Measurements from ENCODE around the gene TANGO6.

TANGO6 gene

DNA sequence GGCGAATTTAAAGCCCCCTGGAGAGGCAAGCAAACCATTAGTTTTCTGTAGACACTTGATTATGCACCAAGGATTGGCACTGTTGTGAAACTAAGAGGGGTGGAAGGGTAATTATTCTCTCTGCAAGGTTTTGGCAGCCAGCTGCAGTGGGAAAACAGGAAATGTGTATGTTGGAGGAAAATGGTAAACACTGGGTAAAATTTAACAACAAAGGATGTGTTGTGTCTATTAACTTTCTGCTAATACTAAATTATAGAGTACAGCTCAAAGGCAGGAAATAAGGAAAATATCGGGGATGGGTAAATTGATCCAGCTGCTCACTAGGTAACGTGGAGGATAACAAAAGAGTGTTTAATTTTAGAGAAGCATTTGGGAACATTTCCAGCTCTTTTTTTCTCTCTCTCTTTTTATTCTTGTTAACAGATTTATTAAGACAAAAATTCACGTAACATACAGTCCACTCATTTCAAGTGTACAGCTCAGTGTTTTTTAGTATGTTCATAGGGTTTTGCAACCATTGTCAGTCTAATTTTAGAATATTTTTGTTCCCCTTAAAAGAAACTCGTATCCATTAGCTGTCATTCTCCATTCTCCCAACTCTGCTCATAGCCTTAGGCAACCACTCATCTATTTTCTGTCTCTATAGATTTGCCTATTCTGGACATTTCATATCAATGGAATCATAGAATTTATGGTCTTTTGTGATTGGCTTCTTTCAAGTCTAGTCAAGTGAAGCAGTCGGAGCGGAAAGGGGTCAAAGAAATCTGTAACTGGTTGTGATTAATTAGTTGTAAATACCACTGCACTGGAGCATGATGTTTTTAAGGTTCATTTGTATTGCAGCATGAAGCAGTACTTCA lies 41.8 kb downstream of the TANGO6 start:
- Histone ChIP-seq H2BK120ac (ENCODE audit: low read depth, low read length) (no peak overlapping the region), H3K79me1 (replicated peaks; ENCODE audit: low read length, poor library complexity, severe bottlenecking) (peaks cover 1% of the 10 kb centered on the region), H3K18ac (ENCODE audit: low read depth in 1 of 2, low read length in 2 of 2) (no peak overlapping the region), H2BK5ac (ENCODE audit: low read depth, low read length, poor library complexity, severe bottlenecking) (no peak overlapping the region), H4K91ac (ENCODE audit: low read length) (no peak overlapping the region), H3K4ac (ENCODE audit: low read depth in 1 of 2, low read length in 2 of 2) (no peak overlapping the region), H2AFZ (ENCODE audit: low read depth, low read length) (no peak overlapping the region), H3K4me3 (ENCODE audit: insufficient read depth in 1 of 2, low read depth in 1 of 2, low read length in 2 of 2) (no peak overlapping the region), H3K23ac (ENCODE audit: low read length in 2 of 2) (no peak overlapping the region), H3K27me3 (ENCODE audit: control insufficient read depth in 1 of 2, insufficient read depth in 1 of 2, low read length in 2 of 2) (no peaks in the 10 kb centered on the region), H3K4me1 (ENCODE audit: control insufficient read depth, insufficient read depth, low read depth, low read length) (no peaks in the 10 kb centered on the region), H3K14ac (ENCODE audit: low read length in 2 of 2) (no peak overlapping the region), H2BK15ac (ENCODE audit: low read depth, poor library complexity, severe bottlenecking) (no peak overlapping the region), H3K9ac (ENCODE audit: low read length) (no peak overlapping the region), H3K4me2 (ENCODE audit: low read length, poor library complexity, severe bottlenecking) (no peak overlapping the region), H2AK5ac (ENCODE audit: low read length, severe bottlenecking) (no peak overlapping the region), H3K36me3 (ENCODE audit: control insufficient read depth in 1 of 2, insufficient read depth in 2 of 2, low read depth in 1 of 2, low read length in 2 of 2) (peaks cover 12 to 26% of the 10 kb centered on the region in 2 experiments), H2BK12ac (ENCODE audit: low read length in 2 of 2) (no peak overlapping the region), H4K8ac (ENCODE audit: low read length) (no peak overlapping the region), H3K27ac (ENCODE audit: low read length, poor library complexity, severe bottlenecking) (no peak overlapping the region), H3K9me3 (ENCODE audit: control insufficient read depth, low read length) (no peaks in the 10 kb centered on the region)
- DNase-seq: no peak
- WGBS: 79% methylated on average over 6 of the region's 7 CpGs

DNA sequence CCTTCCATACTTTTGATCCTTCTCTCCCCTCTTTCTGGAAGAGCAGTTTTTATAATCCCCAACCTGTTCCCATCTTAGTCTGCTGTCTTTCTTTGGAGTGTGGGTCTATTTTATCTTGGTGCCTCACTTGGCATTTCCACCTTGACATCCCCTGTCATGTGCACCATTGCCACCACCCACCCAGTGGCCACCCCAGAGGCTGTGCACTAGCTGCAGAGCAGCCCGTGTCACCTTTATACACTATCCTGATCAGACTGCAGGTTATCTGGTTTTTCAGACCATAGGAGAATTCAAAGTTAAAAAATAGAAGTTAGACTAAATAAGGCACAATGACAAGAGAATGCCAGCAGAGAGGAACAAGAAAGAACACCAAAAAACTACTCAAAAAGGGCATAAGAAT lies 43.8 kb downstream of the TANGO6 start:
- no peak overlapping the region for H3K18ac ChIP-seq (ENCODE audit: low read depth in 1 of 2, low read length in 2 of 2)
- H2AK5ac ChIP-seq (ENCODE audit: low read length, severe bottlenecking): no peak overlapping the region
- H3K27me3 ChIP-seq (ENCODE audit: control insufficient read depth in 1 of 2, insufficient read depth in 1 of 2, low read length in 2 of 2): no peaks in the 10 kb centered on the region
- no peaks in the 10 kb centered on the region for H3K9me3 ChIP-seq (ENCODE audit: control insufficient read depth, low read length)
- no peak overlapping the region for H4K8ac ChIP-seq (ENCODE audit: low read length)
- H3K27ac ChIP-seq (ENCODE audit: low read length, poor library complexity, severe bottlenecking): no peak overlapping the region
- no peak overlapping the region for H2BK12ac ChIP-seq (ENCODE audit: low read length in 2 of 2)
- H2AFZ ChIP-seq (ENCODE audit: low read depth, low read length): no peak overlapping the region
- no peak overlapping the region for H3K4me3 ChIP-seq (ENCODE audit: insufficient read depth in 1 of 2, low read depth in 1 of 2, low read length in 2 of 2)
- DNase-seq: no peak
- H3K14ac ChIP-seq (ENCODE audit: low read length in 2 of 2): no peak overlapping the region
- no peak overlapping the region for H2BK120ac ChIP-seq (ENCODE audit: low read depth, low read length)
- H3K23ac ChIP-seq (ENCODE audit: low read length in 2 of 2): no peak overlapping the region
- no peak overlapping the region for H3K4me2 ChIP-seq (ENCODE audit: low read length, poor library complexity, severe bottlenecking)
- H2BK15ac ChIP-seq (ENCODE audit: low read depth, poor library complexity, severe bottlenecking): no peak overlapping the region
- no peaks in the 10 kb centered on the region for H3K4me1 ChIP-seq (ENCODE audit: control insufficient read depth, insufficient read depth, low read depth, low read length)
- H3K36me3 ChIP-seq (ENCODE audit: control insufficient read depth in 1 of 2, insufficient read depth in 2 of 2, low read depth in 1 of 2, low read length in 2 of 2): peaks cover 8 to 17% of the 10 kb centered on the region in 2 experiments
- H3K4ac ChIP-seq (ENCODE audit: low read depth in 1 of 2, low read length in 2 of 2): no peak overlapping the region
- no peak overlapping the region for H4K91ac ChIP-seq (ENCODE audit: low read length)
- H2BK5ac ChIP-seq (ENCODE audit: low read depth, low read length, poor library complexity, severe bottlenecking): no peak overlapping the region
- H3K9ac ChIP-seq (ENCODE audit: low read length): no peak overlapping the region
- no CpG with 5 or more reads among the region's 1 CpG for WGBS
- H3K79me1 ChIP-seq (replicated peaks; ENCODE audit: low read length, poor library complexity, severe bottlenecking): peaks cover 2% of the 10 kb centered on the region

DNA sequence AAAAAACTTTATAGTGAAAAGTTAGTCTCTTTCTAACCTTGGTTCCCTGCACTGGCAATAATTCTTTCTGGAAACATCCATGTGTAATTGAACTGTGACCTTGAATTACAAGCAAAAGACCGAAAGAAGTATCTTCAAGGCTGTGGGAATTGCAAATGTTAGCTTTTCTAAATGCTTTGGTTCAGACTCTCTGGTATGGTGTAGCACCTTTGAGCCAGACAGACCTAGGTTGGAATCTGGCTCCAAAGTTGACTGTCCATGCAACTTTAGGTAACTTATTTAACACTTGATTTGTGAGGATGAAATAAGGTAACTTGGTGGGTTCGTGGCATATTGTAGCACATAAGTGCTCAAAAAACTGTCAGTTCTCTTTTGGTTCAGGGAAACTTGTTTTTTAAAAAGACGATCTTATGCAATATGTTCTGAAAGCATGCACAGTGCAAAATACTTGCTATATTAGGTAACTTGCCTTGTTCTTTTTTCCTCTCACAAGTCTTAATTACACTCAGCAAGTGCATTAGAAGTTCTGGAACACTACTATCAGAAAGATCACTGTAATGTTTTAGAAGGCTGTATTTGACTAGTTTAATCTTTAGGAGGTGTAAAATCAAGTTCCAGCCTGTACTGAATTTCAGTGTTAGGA lies 46.3 kb downstream of the TANGO6 start:
- no peak overlapping the region for H2BK15ac ChIP-seq (ENCODE audit: low read depth, poor library complexity, severe bottlenecking)
- H3K4ac ChIP-seq (ENCODE audit: low read depth in 1 of 2, low read length in 2 of 2): no peak overlapping the region
- no peak overlapping the region for H3K4me3 ChIP-seq (ENCODE audit: insufficient read depth in 1 of 2, low read depth in 1 of 2, low read length in 2 of 2)
- WGBS: 87% methylated on average over 3 of the region's 3 CpGs
- H3K9me3 ChIP-seq (ENCODE audit: control insufficient read depth, low read length): no peaks in the 10 kb centered on the region
- no peak overlapping the region for H2BK5ac ChIP-seq (ENCODE audit: low read depth, low read length, poor library complexity, severe bottlenecking)
- no peak for DNase-seq
- no peak overlapping the region for H3K9ac ChIP-seq (ENCODE audit: low read length)
- no peak overlapping the region for H3K18ac ChIP-seq (ENCODE audit: low read depth in 1 of 2, low read length in 2 of 2)
- no peak overlapping the region for H4K91ac ChIP-seq (ENCODE audit: low read length)
- H3K23ac ChIP-seq (ENCODE audit: low read length in 2 of 2): no peak overlapping the region
- no peak overlapping the region for H3K27ac ChIP-seq (ENCODE audit: low read length, poor library complexity, severe bottlenecking)
- no peak overlapping the region for H4K8ac ChIP-seq (ENCODE audit: low read length)
- no peak overlapping the region for H2BK120ac ChIP-seq (ENCODE audit: low read depth, low read length)
- H3K36me3 ChIP-seq (ENCODE audit: control insufficient read depth in 1 of 2, insufficient read depth in 2 of 2, low read depth in 1 of 2, low read length in 2 of 2): peaks cover 3 to 13% of the 10 kb centered on the region in 2 experiments
- H2AK5ac ChIP-seq (ENCODE audit: low read length, severe bottlenecking): no peak overlapping the region
- no peak overlapping the region for H2AFZ ChIP-seq (ENCODE audit: low read depth, low read length)
- no peaks in the 10 kb centered on the region for H3K4me1 ChIP-seq (ENCODE audit: control insufficient read depth, insufficient read depth, low read depth, low read length)
- no peak overlapping the region for H2BK12ac ChIP-seq (ENCODE audit: low read length in 2 of 2)
- no peaks in the 10 kb centered on the region for H3K27me3 ChIP-seq (ENCODE audit: control insufficient read depth in 1 of 2, insufficient read depth in 1 of 2, low read length in 2 of 2)
- H3K4me2 ChIP-seq (ENCODE audit: low read length, poor library complexity, severe bottlenecking): no peak overlapping the region
- peaks cover 6% of the 10 kb centered on the region for H3K79me1 ChIP-seq (replicated peaks; ENCODE audit: low read length, poor library complexity, severe bottlenecking)
- no peak overlapping the region for H3K14ac ChIP-seq (ENCODE audit: low read length in 2 of 2)

DNA sequence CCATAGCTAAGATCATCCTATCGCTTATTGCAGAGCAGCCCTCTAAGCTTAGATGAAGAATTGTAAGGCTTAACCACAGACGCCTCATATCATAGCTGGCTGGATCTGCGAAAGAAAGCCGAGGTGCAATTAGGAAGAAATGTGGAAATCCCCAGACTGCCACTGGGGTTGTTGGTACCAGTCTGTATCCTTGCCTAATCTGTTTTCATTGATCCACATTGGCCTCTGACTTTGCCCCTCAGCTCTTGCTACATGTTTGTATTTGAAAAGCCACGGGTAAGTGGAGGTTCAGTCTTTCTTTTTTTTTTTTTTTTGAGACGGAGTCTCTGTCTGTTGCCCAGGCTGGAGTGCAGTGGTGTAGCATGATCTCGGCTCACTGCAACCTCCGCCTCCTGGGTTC lies 48.9 kb downstream of the TANGO6 start:
- H3K79me1 ChIP-seq (replicated peaks; ENCODE audit: low read length, poor library complexity, severe bottlenecking): peaks cover 7% of the 10 kb centered on the region
- H3K9ac ChIP-seq (ENCODE audit: low read length): no peak overlapping the region
- H3K27me3 ChIP-seq (ENCODE audit: control insufficient read depth in 1 of 2, insufficient read depth in 1 of 2, low read length in 2 of 2): no peaks in the 10 kb centered on the region
- no peak overlapping the region for H3K14ac ChIP-seq (ENCODE audit: low read length in 2 of 2)
- no peak overlapping the region for H2AFZ ChIP-seq (ENCODE audit: low read depth, low read length)
- H3K23ac ChIP-seq (ENCODE audit: low read length in 2 of 2): no peak overlapping the region
- no peak overlapping the region for H3K4me3 ChIP-seq (ENCODE audit: insufficient read depth in 1 of 2, low read depth in 1 of 2, low read length in 2 of 2)
- no peaks in the 10 kb centered on the region for H3K4me1 ChIP-seq (ENCODE audit: control insufficient read depth, insufficient read depth, low read depth, low read length)
- no peak overlapping the region for H2BK15ac ChIP-seq (ENCODE audit: low read depth, poor library complexity, severe bottlenecking)
- no peak overlapping the region for H2BK5ac ChIP-seq (ENCODE audit: low read depth, low read length, poor library complexity, severe bottlenecking)
- H4K8ac ChIP-seq (ENCODE audit: low read length): no peak overlapping the region
- H4K91ac ChIP-seq (ENCODE audit: low read length): no peak overlapping the region
- no peak overlapping the region for H3K4me2 ChIP-seq (ENCODE audit: low read length, poor library complexity, severe bottlenecking)
- H3K4ac ChIP-seq (ENCODE audit: low read depth in 1 of 2, low read length in 2 of 2): no peak overlapping the region
- H3K18ac ChIP-seq (ENCODE audit: low read depth in 1 of 2, low read length in 2 of 2): no peak overlapping the region
- no peak overlapping the region for H2BK12ac ChIP-seq (ENCODE audit: low read length in 2 of 2)
- DNase-seq: no peak
- no peak overlapping the region for H2AK5ac ChIP-seq (ENCODE audit: low read length, severe bottlenecking)
- no peak overlapping the region for H3K27ac ChIP-seq (ENCODE audit: low read length, poor library complexity, severe bottlenecking)
- no peaks in the 10 kb centered on the region for H3K9me3 ChIP-seq (ENCODE audit: control insufficient read depth, low read length)
- peaks cover 3 to 8% of the 10 kb centered on the region in 2 experiments for H3K36me3 ChIP-seq (ENCODE audit: control insufficient read depth in 1 of 2, insufficient read depth in 2 of 2, low read depth in 1 of 2, low read length in 2 of 2)
- 98% methylated on average over 7 of the region's 8 CpGs for WGBS
- no peak overlapping the region for H2BK120ac ChIP-seq (ENCODE audit: low read depth, low read length)

Measured in mesenchymal stem cell (in vitro differentiated cells and primary cell).